Right lobe of liver (tissue), 6 donors: ENCODE measurements around the gene CAPNS2. TPM values are rescaled to one million over a fixed set of nuclear protein-coding genes. Genes with fewer than 3 reads are reported as not detected.

Experiments
- ATAC-seq, 4 donors: fragments of 200-7000 bp; cut with Tn5 transposase; one replicate each; pipeline ENCODE4 v1.9.1; 2020; ENCODE audit warnings: mild to moderate bottlenecking in 4 of 4, moderate library complexity in 4 of 4
- DNase-seq, 3 donors: peaks; one replicate each; pipeline ENCODE4 v3.0.0-alpha.2; 2020
- H3K27ac ChIP-seq, 3 donors: fragments of 200-600 bp; one replicate each; pipeline ENCODE4 v1.8.0; 2022
- H3K27me3 ChIP-seq, 2 donors: fragments of 200-600 bp; one replicate each; pipeline ENCODE4 v1.8.0; 2022
- H3K36me3 ChIP-seq, 4 donors: fragments of 200-600 bp; sonication (generic) in 1 of 4; one replicate each; pipeline versions ENCODE4 v1.5.1 to v1.8.0; 2017 to 2022; ENCODE audit warnings: control low read depth in 1 of 4
- H3K4me1 ChIP-seq, 4 donors: fragments of 200-600 bp; sonication (generic) in 1 of 4; one replicate each; pipeline versions ENCODE4 v1.5.1 to v1.8.0; 2017 to 2022; ENCODE audit warnings: control low read depth in 1 of 4
- H3K4me3 ChIP-seq, 3 donors: fragments of 200-600 bp; one replicate each; pipeline ENCODE4 v1.8.0; 2022
- H3K9me3 ChIP-seq, 4 donors: fragments of 200-600 bp; sonication (generic) in 1 of 4; one replicate each; pipeline versions ENCODE4 v1.5.1 to v1.8.0; 2017 to 2022; ENCODE audit warnings: control low read depth in 1 of 4
- CTCF ChIP-seq, 4 donors: fragments of 200-600 bp in 3 of 4; fragments of 450-650 bp in 1 of 4; IDR thresholded peaks; one replicate each; pipeline versions ENCODE4 v1.5.1 to v1.8.0; 2016 to 2022; ENCODE audit warnings: antibody characterized with exemption in 4 of 4, mild to moderate bottlenecking in 2 of 4
- POLR2A ChIP-seq: fragments of 450-650 bp; IDR thresholded peaks from one replicate; pipeline ENCODE4 v1.6.1; 2017; ENCODE audit warnings: antibody characterized with exemption, mild to moderate bottlenecking
- WGBS: methylation state at CpG from one replicate; pipeline ENCODE4 v1.1.6; 2018; ENCODE audit warnings: low coverage, low lambda C conversion rate; ENCODE audit not compliant: insufficient coverage; ENCODE audit errors: missing lambda C conversion rate; 5-methylcytosine and 5-hydroxymethylcytosine counted together
- intact Hi-C, 2 donors: fragments of 100-400 bp; cut with DNase I; formaldehyde crosslinking; loops; one replicate each; pipeline versions ENCODE4 v1.11.2 to v1.14.1; 2022
- total RNA-seq, 6 experiments: library from RNA; depleted of rRNA in 2 of 6; stranded (reverse); fragments of >200 nt in 2 of 6; fragmentation: NEBNext Ultra II Directional in 3 of 6; extraction: Animal tissue kit (Norgen Biotek cat#: 25700) in 3 of 6; gene quantifications; one replicate each; pipeline versions ENCODE4 v1.1.0 to v1.2.4, GENCODE V29; 2016 to 2023
- donor health status: DM: no; HTN: yes; CAD: no.
- donor health status: DM: no; HTN: no; CAD: no.
- donor health status: DM: no; HTN: no; CAD: no.
- donor health status: DM: no; HTN: yes; CAD: no.
- donor health status: DM: no; HTN: yes; CAD: no.

The CAPNS2 gene
- total RNA-seq, 6 experiments from 2014 or later, result 0.20 to 0.31 (median 0.29) TPM; not detected in 3

- WGBS, result 67% methylated on average over 1 of the region's 1 CpG
- H3K4me1 ChIP-seq, result no peaks in the 10 kb centered on the region
- H3K9me3 ChIP-seq, result no peaks in the 10 kb centered on the region
- ATAC-seq (no peak), DNase-seq (no peak)
- intact Hi-C loops, result no loop called here
- H3K36me3 ChIP-seq, result no peaks in the 10 kb centered on the region
- H3K27me3 ChIP-seq, result no peaks in the 10 kb centered on the region
- no peak overlapping the region for H3K27ac ChIP-seq
- H3K4me3 ChIP-seq, result no peak overlapping the region
- TF ChIP-seq POLR2A, result no peak
- TF ChIP-seq CTCF (IDR thresholded peaks at IDR 0.05), result no peak
Observed at GRCh38 chr16:55539488-55539887, 27.0 kb upstream of the CAPNS2 start.

- no peak for DNase-seq
- H3K36me3 ChIP-seq, result no peaks in the 10 kb centered on the region
- no peaks in the 10 kb centered on the region for H3K4me1 ChIP-seq
- H3K4me3 ChIP-seq, result no peak overlapping the region
- H3K27ac ChIP-seq, result no peak overlapping the region
- H3K27me3 ChIP-seq, result no peaks in the 10 kb centered on the region
- no peak for TF ChIP-seq CTCF (IDR thresholded peaks at IDR 0.05)
- no peak for TF ChIP-seq POLR2A
- H3K9me3 ChIP-seq, result no peaks in the 10 kb centered on the region
- ATAC-seq, result no peak
- intact Hi-C loops, result loop anchor here (5.0 to 10.0 kb wide), 3 partner anchors 73 to 165 kb away; no protein-coding TSS in a partner anchor
- WGBS, result 86% methylated on average over 1 of the region's 1 CpG
Observed at GRCh38 chr16:55540221-55540620, 26.3 kb upstream of the CAPNS2 start.

- no peaks in the 10 kb centered on the region for H3K4me1 ChIP-seq
- H3K4me3 ChIP-seq, result no peak overlapping the region
- no peaks in the 10 kb centered on the region for H3K36me3 ChIP-seq
- no peak for ATAC-seq
- no peaks in the 10 kb centered on the region for H3K9me3 ChIP-seq
- no peak for DNase-seq
- H3K27me3 ChIP-seq, result no peaks in the 10 kb centered on the region
- no peak for TF ChIP-seq POLR2A
- no peak for TF ChIP-seq CTCF (IDR thresholded peaks at IDR 0.05)
- 57% methylated on average over 1 of the region's 1 CpG for WGBS
- intact Hi-C loops, result loop anchor here (5.0 to 10.0 kb wide), 3 partner anchors 75 to 162 kb away; no protein-coding TSS in a partner anchor
- no peak overlapping the region for H3K27ac ChIP-seq
Observed at GRCh38 chr16:55542459-55543082, 23.9 kb upstream of the CAPNS2 start.

GRCh38 chr16:55543472-55543871, 23.0 kb upstream of the CAPNS2 start:
- 10% methylated on average over 2 of the region's 2 CpGs for WGBS
- no peaks in the 10 kb centered on the region for H3K4me1 ChIP-seq
- H3K9me3 ChIP-seq, result no peaks in the 10 kb centered on the region
- ATAC-seq (peak; percentile 66 to 74 (median 72)), DNase-seq (no peak)
- H3K4me3 ChIP-seq, result no peak overlapping the region
- H3K27me3 ChIP-seq, result no peaks in the 10 kb centered on the region
- H3K27ac ChIP-seq, result no peak overlapping the region
- no peaks in the 10 kb centered on the region for H3K36me3 ChIP-seq
- TF ChIP-seq CTCF (IDR thresholded peaks at IDR 0.05), result peak; percentile 28 to 50 (median 47)
- no peak for TF ChIP-seq POLR2A
- intact Hi-C loops, result loop anchor here (5.0 to 10.0 kb wide), 3 partner anchors 76 to 161 kb away; no protein-coding TSS in a partner anchor

- Histone ChIP-seq H3K4me3 (no peak overlapping the region), H3K36me3 (no peaks in the 10 kb centered on the region), H3K9me3 (no peaks in the 10 kb centered on the region), H3K4me1 (no peaks in the 10 kb centered on the region), H3K27ac (no peak overlapping the region), H3K27me3 (no peaks in the 10 kb centered on the region)
- ATAC-seq (no peak), DNase-seq (no peak)
- TF ChIP-seq POLR2A (no peak), CTCF (IDR thresholded peaks at IDR 0.05) (no peak)
- intact Hi-C loops, result no loop called here
Observed at GRCh38 chr16:55552621-55553020, 13.9 kb upstream of the CAPNS2 start.
